ENCODE results near the gene MEAF6. TPM values are rescaled to one million over a fixed set of nuclear protein-coding genes. Genes with fewer than 3 reads are reported as not detected.
A peak's percentile ranks its signal among the peaks of the same experiment; 100 is the strongest.
"Not testable (repeated sequence)": the region's sequence is repeated elsewhere in the genome, so short reads cannot be mapped to it uniquely, and the experiment has no call there.

MEAF6 gene
- 49.7 and 82.9 TPM in 2 replicates for total RNA-seq

DNA sequence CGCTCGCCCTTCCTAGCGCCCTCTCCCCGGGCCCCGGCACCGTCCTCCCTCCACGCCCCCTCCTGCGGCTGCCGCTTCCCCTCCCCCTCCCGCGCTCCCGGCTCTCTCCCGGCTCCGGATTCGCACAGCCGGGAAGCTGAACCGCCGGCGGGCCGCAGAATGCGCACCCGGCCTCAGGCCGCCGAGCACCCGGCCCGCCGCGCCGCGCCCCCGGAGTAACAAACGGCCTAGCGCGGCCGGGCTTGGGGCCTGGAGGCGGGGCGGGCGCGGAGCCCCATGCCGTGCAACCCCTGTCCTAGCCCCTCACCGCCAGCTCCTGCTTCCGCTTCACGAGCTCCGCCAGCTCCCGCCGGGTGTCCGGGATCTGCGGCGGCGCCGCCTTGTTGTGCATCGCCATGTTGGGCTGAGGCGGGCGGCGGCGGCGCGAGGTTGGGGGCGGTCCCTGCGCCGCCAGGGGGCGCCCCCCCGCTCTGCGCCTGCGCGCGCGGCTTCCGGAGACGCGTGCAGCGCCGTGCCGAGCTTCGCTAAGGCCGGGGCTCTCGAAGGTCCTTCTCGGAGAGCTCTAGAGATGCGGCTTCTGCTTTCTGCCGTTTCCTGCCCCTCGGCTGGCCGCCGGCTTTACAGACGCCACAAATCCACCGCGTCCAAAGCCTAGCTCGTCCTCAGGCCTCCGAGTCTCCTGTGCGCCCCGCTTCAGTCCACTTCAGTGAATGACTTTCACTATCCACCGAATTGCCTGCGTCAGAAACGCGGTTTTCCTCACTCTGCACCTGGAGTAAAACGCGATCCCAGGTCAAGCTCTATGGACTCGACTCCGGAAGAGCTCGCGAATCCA, at the start of gene MEAF6:
Gene MEAF6 (minus strand): TSS at position 417 of the 835 bp plus-strand sequence. CDS start 20 bp downstream, at position 397.
- DNase-seq: peak; percentile 88

GRCh38 chr1:37562984-37563383, 48.4 kb upstream of the MEAF6 start:
- no peak for DNase-seq

GRCh38 chr1:37561133-37562132, 46.9 kb upstream of the MEAF6 start:
- DNase-seq: peak; percentile 54

DNA sequence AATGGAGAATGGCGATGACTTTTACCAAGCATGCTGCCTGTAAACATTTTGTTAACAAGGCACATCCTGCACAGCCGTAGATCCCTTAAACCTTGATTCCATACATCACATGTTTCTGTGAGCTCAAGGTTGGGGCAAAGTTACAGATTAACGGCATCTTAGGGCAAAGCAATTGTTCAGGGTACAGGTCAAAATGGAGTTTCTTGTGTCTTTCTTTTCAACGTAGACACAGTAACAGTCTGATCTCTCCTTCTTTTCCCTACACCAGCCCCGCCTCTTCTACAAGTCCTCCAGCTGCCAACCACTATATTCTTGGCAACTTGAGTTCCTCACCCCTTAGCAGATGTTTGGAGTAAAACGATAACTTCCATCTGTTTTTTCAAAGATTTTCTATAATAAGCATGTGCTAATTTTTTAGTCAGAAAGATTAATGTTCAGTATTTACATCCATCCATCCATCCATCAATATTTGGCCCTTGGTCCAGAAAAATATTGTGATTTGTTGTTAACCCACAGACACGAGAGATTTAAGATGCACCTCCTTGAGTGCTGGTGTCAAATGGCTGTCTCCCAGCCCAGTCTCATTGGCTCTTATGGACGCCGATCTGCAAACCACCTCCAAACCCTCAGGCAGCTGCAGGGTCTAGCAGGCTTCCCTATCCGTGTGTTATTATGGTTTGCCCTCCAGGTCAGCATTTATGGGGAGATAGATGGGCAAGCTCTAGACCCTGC, 46.0 kb upstream of the MEAF6 start:
- DNase-seq: no peak

- DNase-seq: not testable (repeated sequence)
These were observed 45.4 kb upstream of the MEAF6 start for GRCh38 chr1:37559957-37560379.

- DNase-seq: no peak
These were observed 44.5 kb upstream of the MEAF6 start for GRCh38 chr1:37559080-37559479.

DNA sequence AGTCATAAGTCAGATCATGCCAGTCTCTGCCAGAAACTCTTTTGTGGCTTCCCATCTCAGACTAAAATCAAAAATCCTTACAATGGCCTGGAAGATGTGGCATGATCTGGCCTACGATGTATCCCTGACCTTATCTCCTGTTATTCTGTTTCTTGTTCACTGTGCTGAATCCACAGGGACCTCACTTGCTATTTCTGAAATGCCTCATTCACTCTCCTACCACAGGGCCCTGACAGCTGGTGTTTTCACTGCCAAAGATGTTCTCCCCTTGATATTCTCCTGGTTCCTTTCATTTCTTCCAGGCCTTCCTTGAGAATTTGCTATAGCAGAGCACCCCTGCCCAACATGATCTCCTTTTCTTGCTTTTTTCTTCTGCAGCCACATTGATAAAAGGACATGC, 43.8 kb upstream of the MEAF6 start:
- no peak for DNase-seq

GRCh38 chr1:37557402-37557801, 42.8 kb upstream of the MEAF6 start:
- no peak for DNase-seq

DNA sequence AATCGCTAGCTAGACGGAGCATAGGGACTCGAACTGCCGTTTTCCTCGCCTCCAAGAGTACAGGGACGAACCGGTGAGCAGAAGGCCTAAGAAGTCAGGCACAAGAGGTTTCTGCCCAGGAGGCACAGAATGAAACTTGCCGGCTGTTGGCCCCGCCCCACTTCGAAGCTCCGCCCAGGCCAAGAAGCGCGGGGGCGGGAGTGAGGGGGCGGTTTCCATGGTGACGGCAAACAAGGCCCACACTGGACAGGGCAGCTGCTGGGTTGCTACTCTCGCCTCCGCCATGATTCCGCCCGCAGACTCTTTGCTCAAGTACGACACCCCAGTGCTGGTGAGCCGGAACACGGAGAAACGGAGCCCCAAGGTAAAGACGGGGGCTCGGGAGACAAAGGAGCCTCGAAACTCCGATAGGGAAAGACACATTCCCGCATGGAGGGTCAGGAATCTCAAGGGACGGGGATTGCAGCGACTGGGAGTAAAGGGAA, 42.2 kb upstream of the MEAF6 start, which contains the start of gene DNALI1:
Gene DNALI1 (plus strand): TSS at position 229 of the 485 bp plus-strand sequence. CDS start 55 bp downstream, at position 284.
- peak; percentile 96 for DNase-seq

DNA sequence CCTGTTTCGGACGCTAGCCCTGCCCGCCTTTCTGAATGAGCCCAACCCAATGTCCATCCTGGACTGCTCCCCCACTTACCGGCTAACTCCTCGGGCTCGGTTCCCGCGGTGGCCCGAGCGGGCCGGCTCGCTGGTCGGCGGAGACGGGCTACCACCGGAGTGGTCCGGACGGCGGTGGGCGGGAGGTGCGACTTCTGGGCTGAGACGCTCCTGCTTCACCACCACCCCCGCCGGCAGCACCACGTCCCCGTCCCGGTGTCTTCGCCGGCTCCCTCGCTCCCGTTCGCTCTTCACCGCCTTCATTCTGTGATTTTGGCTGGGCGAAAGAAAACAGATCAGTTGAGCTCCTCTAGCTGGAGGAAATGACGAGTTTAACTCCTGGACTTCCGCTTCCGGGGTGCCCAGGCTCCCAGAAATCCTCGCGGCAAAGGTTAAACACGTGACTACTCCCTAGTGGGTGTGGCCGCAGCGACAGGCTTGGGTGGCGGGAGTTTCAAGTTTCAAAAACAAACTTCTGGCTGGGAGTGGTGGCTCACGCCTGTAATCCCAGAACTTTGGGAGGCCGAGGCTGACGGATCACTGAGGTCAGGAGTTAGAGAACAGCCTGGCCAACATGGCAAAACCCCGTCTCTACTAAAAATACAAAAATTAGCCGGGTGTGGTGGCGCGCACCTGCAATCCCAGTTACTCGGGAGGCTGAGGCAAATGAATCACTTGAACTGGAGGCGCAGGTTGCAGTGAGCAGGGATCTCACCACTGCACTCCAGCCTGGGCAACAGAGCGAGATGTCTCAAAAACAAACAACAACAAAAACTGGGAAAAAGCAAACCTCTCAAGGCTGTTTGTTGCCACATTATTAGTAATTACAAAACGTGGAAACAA, 39.6 kb upstream of the MEAF6 start, which contains the start of gene SNIP1:
Gene SNIP1 (minus strand): TSS at position 367 of the 882 bp plus-strand sequence. CDS start 64 bp downstream, at position 303.
- peak; percentile 92 for DNase-seq

GRCh38 chr1:37553598-37553926, 39.0 kb upstream of the MEAF6 start:
- no peak for DNase-seq

GRCh38 chr1:37549341-37549740, 34.8 kb upstream of the MEAF6 start:
- no peak for DNase-seq

GRCh38 chr1:37545019-37545418, 30.5 kb upstream of the MEAF6 start:
- DNase-seq: no peak

- no peak for DNase-seq
These were observed 30.0 kb upstream of the MEAF6 start for GRCh38 chr1:37544530-37544929.

GRCh38 chr1:37540036-37540785, 25.6 kb upstream of the MEAF6 start:
- no peak for DNase-seq

DNA sequence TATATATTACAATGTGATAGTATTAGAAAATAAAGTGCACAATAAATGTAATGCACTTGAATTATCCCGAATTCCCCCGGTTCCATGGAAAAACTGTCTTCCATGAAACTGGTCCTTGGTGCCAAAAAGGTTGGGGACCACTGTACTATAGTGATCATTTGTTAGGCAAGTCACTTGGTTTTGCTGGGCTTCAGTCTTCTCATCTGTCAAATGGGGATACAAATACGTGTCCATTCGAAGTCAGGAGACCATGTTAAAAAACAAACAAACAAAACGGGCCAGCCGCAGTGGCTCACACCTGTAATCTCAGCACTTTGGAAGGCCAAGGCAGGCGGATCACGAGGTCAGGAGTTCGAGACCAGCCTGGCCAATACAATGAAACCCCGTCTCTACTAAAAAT, 24.6 kb upstream of the MEAF6 start:
- DNase-seq: not testable (repeated sequence)

DNA sequence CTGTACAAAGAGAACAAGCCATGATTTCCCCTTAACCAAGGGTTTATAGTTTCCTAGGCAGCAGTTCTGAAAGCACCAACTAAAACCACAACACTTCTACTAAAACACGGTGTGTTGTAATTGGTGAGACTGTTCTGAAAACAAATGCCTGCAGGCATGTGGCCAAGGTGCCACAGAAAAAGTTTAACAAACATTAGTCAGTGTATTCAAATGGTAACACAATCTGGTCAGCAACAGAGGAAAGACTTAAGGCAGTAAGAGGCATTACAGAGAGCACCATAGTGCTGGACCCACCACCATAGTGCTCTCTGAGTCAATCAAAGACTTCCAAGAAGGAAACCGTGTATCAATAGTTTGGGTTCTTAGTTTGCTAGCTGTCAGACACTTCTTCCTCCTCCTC, 22.8 kb upstream of the MEAF6 start:
- DNase-seq: peak; percentile 8

DNA sequence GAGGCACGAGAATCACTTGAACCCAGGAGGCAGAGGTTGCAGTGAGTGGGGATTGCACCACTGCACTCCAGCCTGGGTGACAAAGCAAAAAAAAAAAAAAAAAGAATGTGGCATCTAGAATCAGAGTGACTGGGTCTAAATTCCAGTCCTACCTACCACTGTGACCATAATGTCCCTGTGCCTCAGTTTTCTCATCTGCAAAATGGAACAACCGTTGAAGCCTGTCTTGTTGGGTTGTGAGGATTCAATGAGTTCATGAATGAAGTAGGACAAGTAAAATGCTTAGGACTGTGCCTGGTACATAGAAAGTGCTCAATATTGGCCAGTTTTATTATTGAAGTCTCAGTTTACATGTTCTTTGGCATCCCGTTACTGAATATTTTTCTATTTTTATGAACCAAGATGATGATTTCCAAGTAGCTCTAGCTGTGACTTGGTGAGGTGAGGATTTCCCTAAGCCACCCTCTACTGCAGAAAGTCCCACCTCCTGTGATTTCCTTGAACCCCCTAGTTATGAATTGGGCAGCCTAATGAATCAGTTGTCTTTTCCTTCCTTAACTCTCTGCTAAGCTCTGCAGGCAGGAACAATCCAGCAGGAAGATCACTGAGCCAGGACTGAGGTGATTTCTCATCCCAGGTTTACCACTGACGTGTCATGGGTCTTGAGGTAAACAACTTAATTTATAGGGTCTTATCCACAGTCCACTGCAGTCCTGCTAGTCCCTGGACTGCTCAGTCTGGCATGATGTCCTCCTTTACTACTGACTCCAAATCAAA, 18.9 kb upstream of the MEAF6 start:
- DNase-seq: peak; percentile 28

DNA sequence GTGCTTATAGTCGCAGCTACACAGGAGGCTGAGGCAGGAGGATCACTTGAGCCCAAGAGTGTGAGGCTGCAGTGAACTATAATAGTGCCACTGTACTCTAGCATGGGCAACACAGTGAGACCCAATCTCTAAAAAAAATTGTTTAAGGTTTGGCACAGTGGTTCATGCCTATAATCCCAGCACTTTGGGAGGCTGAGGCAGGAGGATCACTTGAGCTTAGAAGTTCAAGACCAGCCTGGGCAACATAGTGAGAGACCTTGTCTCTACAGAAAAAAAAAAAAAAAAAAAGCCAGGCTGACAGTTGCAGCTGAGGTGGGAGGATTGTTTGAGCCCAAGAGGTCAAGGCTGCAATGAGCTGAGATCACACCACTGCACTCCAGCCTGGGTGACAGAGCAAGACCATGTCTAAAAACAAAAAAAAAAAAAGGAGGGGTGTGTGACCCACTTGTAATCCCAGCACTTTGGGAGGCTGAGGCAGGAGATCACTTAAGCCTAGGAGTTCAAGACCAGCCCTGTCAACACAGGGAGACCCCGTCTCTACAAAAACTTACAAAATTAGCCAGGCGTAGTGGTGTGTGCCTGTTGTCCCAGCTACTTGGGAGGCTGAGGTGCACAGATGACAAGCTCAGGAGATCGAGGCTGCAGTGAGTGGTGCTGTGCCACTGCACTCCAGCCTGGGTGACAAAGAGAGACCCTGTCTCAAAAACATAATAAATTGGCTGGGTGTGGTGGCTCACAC, 18.0 kb upstream of the MEAF6 start:
- DNase-seq: not testable (repeated sequence)

Measured in dermis blood vessel endothelial cell (primary cell).